ENCODE results near the gene ANKRD42. TPM values are rescaled to one million over a fixed set of nuclear protein-coding genes. Genes with fewer than 3 reads are reported as not detected.

Gene ANKRD42
- total and polyA plus RNA-seq, 2 experiments from 2014 or later: 5.3 to 5.7 TPM

- TF ChIP-seq REST (IDR thresholded peaks at IDR 0.05; ENCODE audit: unreplicated experiment) (no peak), NANOG (IDR thresholded peaks at IDR 0.05; ENCODE audit: borderline replicate concordance) (no peak), EZH2phosphoT487 (IDR thresholded peaks at IDR 0.05; ENCODE audit: unreplicated experiment) (no peak)
Measured at GRCh38 chr11:83174008-83174407, 19.5 kb upstream of the ANKRD42 start (continued).

- no peak overlapping the region for H3K4me3 ChIP-seq
- H3K79me2 ChIP-seq (replicated peaks; ENCODE audit: insufficient read depth): peaks cover 56% of the 10 kb centered on the region
- H3K27me3 Mint-ChIP-seq (ENCODE audit: insufficient read depth, low read depth, poor library complexity): no peaks in the 10 kb centered on the region
- H4K20me1 ChIP-seq (replicated peaks; ENCODE audit: insufficient read depth): peaks cover 28% of the 10 kb centered on the region
- H3K4me2 ChIP-seq: no peak overlapping the region
- no peaks in the 10 kb centered on the region for H3K9me2 ChIP-seq (ENCODE audit: insufficient read depth)
- no peak overlapping the region for H3K27ac ChIP-seq (ENCODE audit: low read depth)
- H3K4me1 Mint-ChIP-seq: no peaks in the 10 kb centered on the region
- no peaks in the 10 kb centered on the region for H3K27me3 ChIP-seq (ENCODE audit: insufficient read depth)
- peaks cover 68% of the 10 kb centered on the region for H3K36me3 Mint-ChIP-seq (ENCODE audit: low read depth)
- no peak for DNase-seq (ENCODE audit: low spot score)
- no peak for ATAC-seq
- H3K9me3 Mint-ChIP-seq: no peaks in the 10 kb centered on the region
- no peak overlapping the region for H3K4me3 Mint-ChIP-seq
- no peaks in the 10 kb centered on the region for H3K4me1 ChIP-seq (ENCODE audit: insufficient read depth)
- H3K27ac Mint-ChIP-seq: no peak overlapping the region
- no peaks in the 10 kb centered on the region for H3F3A ChIP-seq (replicated peaks; ENCODE audit: low read depth)
- H3K36me3 ChIP-seq (ENCODE audit: insufficient read depth): peaks cover 62% of the 10 kb centered on the region
- H2AFZ ChIP-seq: no peak overlapping the region
- TF ChIP-seq JUNB (IDR thresholded peaks at IDR 0.05; ENCODE audit: unreplicated experiment): no peak
- TF ChIP-seq REST (IDR thresholded peaks at IDR 0.05; ENCODE audit: unreplicated experiment): no peak
- TF ChIP-seq EZH2phosphoT487 (IDR thresholded peaks at IDR 0.05; ENCODE audit: unreplicated experiment): no peak
- no peak for TF ChIP-seq ZNF114 (CRISPR knock-in tag; IDR thresholded peaks at IDR 0.05)
- TF ChIP-seq NANOG (IDR thresholded peaks at IDR 0.05; ENCODE audit: borderline replicate concordance): no peak
- TF ChIP-seq ETS1 (IDR thresholded peaks at IDR 0.05): no peak
- no peak for TF ChIP-seq CREB1 (CRISPR knock-in tag; IDR thresholded peaks at IDR 0.05; ENCODE audit: low read depth)
- TF ChIP-seq POLR2AphosphoS5 (IDR thresholded peaks at IDR 0.05; ENCODE audit: low read depth): no peak
- no peak for TF ChIP-seq CTCF (conservative IDR thresholded peaks at IDR 0.05; ENCODE audit: low read depth in 2 of 2)
- no peak for TF ChIP-seq EZH2 (IDR thresholded peaks at IDR 0.05; ENCODE audit: low read depth, unreplicated experiment)
- no peak for TF ChIP-seq ZNF331 (CRISPR knock-in tag; IDR thresholded peaks at IDR 0.05; ENCODE audit: low read depth)
Measured at GRCh38 chr11:83175815-83176214, 17.7 kb upstream of the ANKRD42 start.

Data from GM23338 (cell line).